Brain microvascular endothelial cell (primary cell): ENCODE measurements around the gene LRRC3C.
"Not testable (repeated sequence)": the region's sequence is repeated elsewhere in the genome, so short reads cannot be mapped to it uniquely, and the experiment has no call there.

Experiments used
- DNase-seq: peaks from one replicate; pipeline ENCODE4 v3.0.0-alpha.2; 2020
- H3K27ac ChIP-seq: fragments of 250-450 bp; sonication (Bioruptor Pico); 2 replicates; pipeline ENCODE4 v1.5.1; 2020; ENCODE audit warnings: mild to moderate bottlenecking, moderate library complexity
- H3K27me3 ChIP-seq: fragments of 250-450 bp; sonication (Bioruptor Pico); replicated peaks from 2 replicates; pipeline ENCODE4 v1.5.1; 2020; ENCODE audit warnings: mild to moderate bottlenecking
- H3K36me3 ChIP-seq: fragments of 250-450 bp; sonication (Bioruptor Pico); replicated peaks from 2 replicates; pipeline ENCODE4 v1.5.1; 2020; ENCODE audit warnings: mild to moderate bottlenecking
- H3K4me3 ChIP-seq: 2 replicates; pipeline ENCODE4 v1.5.1; 2011; ENCODE audit warnings: low read depth, mild to moderate bottlenecking, control low read depth, low read length, moderate library complexity
- CTCF ChIP-seq: IDR thresholded peaks from 2 replicates; pipeline ENCODE4 v1.5.1; 2011; ENCODE audit warnings: low read depth, mild to moderate bottlenecking, moderate library complexity, low read length, control low read depth, inconsistent platforms; ENCODE audit errors: missing control alignments
- in situ Hi-C: cut with HindIII; loops from 2 replicates; pipeline ENCODE4 v1.10.0; 2017; ENCODE audit warnings: low sequenced_read_pairs, low pct_ligation_motif_present

The LRRC3C gene

GRCh38 chr17:39927101-39927928 is at the start of gene LRRC3C, which contains the start of gene ORMDL3:
Gene LRRC3C (plus strand): TSS chr17:39927732. CDS start chr17:39941524, 13,792 bp downstream.
Gene ORMDL3 (minus strand): TSS chr17:39927601. CDS start chr17:39924203, 3,398 bp downstream.
- Histone ChIP-seq H3K27ac (peak within 1 kb of the TSS; percentile 91), H3K27me3 (no peaks in the 10 kb centered on the region), H3K4me3 (peak within 1 kb of the TSS; percentile 82), H3K36me3 (peaks cover 16% of the 10 kb centered on the region)
- no peak for TF ChIP-seq CTCF
- peak; percentile 88 for DNase-seq
- in situ Hi-C loops, result no loop called here

GRCh38 chr17:39886102-39886501 is 41.4 kb upstream of the LRRC3C start:
- H3K27me3 ChIP-seq, H3K36me3 ChIP-seq, in situ Hi-C loops: not testable (repeated sequence)

GRCh38 chr17:39887078-39887477 is 40.5 kb upstream of the LRRC3C start:
- in situ Hi-C loops, result no loop called here
- Histone ChIP-seq H3K27ac (no peak overlapping the region), H3K27me3 (peaks cover 3% of the 10 kb centered on the region), H3K36me3 (no peaks in the 10 kb centered on the region), H3K4me3 (no peak overlapping the region)
- no peak for TF ChIP-seq CTCF
- no peak for DNase-seq

More at GRCh38 chr17:39886102-39886501, 41.4 kb upstream of the LRRC3C start:
- not testable (repeated sequence) for DNase-seq, H3K4me3 ChIP-seq, H3K27ac ChIP-seq

GRCh38 chr17:39889200-39889599 is 38.3 kb upstream of the LRRC3C start:
- no peak for DNase-seq
- no peaks in the 10 kb centered on the region for H3K36me3 ChIP-seq
- TF ChIP-seq CTCF, result no peak
- in situ Hi-C loops, result no loop called here
- H3K4me3 ChIP-seq, result no peak overlapping the region
- H3K27ac ChIP-seq, result no peak overlapping the region
- H3K27me3 ChIP-seq, result peaks cover 5% of the 10 kb centered on the region

GRCh38 chr17:39894681-39895376 is 32.7 kb upstream of the LRRC3C start:
- no peak for DNase-seq

More at GRCh38 chr17:39894681-39895376, 32.7 kb upstream of the LRRC3C start:
- in situ Hi-C loops, result no loop called here
- H3K27ac ChIP-seq, result no peak overlapping the region
- H3K4me3 ChIP-seq, result no peak overlapping the region
- no peak for TF ChIP-seq CTCF
- no peaks in the 10 kb centered on the region for H3K36me3 ChIP-seq
- peaks cover 3% of the 10 kb centered on the region for H3K27me3 ChIP-seq
